Panc1 (cell line): ENCODE data around the gene TMPRSS2.

Experiments
- CTCF ChIP-seq: fragments of 450-650 bp; IDR thresholded peaks from 2 replicates; pipeline ENCODE4 v1.5.1; 2017; ENCODE audit warnings: mild to moderate bottlenecking
- REST ChIP-seq, 2 experiments: IDR thresholded peaks; 2 replicates each; pipeline ENCODE4 v1.6.1; 2011 to 2012; ENCODE audit warnings: low read depth in 2 of 2, control low read depth in 1 of 2, low read length in 1 of 2, mild to moderate bottlenecking in 1 of 2, moderate library complexity in 1 of 2; ENCODE audit not compliant: insufficient read depth in 1 of 2

- TF ChIP-seq CTCF: no peak
- no peak for TF ChIP-seq REST (IDR thresholded peaks at IDR 0.05; ENCODE audit: insufficient read depth in 1 of 2, low read depth in 2 of 2, low read length in 1 of 2)
Observed at GRCh38 chr21:41555057-41555456, 47.1 kb upstream of the TMPRSS2 start.
